Gastroesophageal sphincter (tissue), 4 donors: ENCODE results near the gene RILP. TPM values are rescaled to one million over a fixed set of nuclear protein-coding genes. Genes with fewer than 3 reads are reported as not detected.

Experiments used
- ATAC-seq: fragments of 150-250 bp; one replicate; pipeline ENCODE4 v1.9.1; 2016; ENCODE audit warnings: mild to moderate bottlenecking, moderate library complexity
- H3K27ac ChIP-seq, 4 donors: fragments of 200-600 bp; sonication (generic) in 3 of 4; 1 replicate in 3 of 4; 2 replicates in 1 of 4; pipeline ENCODE4 v1.5.1; 2016 to 2019
- H3K27me3 ChIP-seq: fragments of 200-600 bp; sonication (generic); one replicate; pipeline ENCODE4 v1.5.1; 2019
- H3K36me3 ChIP-seq, 2 donors: fragments of 200-600 bp; sonication (generic); one replicate each; pipeline ENCODE4 v1.5.1; 2019; ENCODE audit warnings: control low read depth in 1 of 2
- H3K4me1 ChIP-seq, 3 donors: fragments of 200-600 bp; sonication (generic); 1 replicate in 2 of 3; 2 replicates in 1 of 3; pipeline ENCODE4 v1.5.1; 2016 to 2019; ENCODE audit warnings: control low read depth in 2 of 3
- H3K4me3 ChIP-seq, 2 donors: fragments of 200-600 bp; sonication (generic); one replicate each; pipeline ENCODE4 v1.5.1; 2019; ENCODE audit warnings: mild to moderate bottlenecking in 1 of 2, moderate library complexity in 1 of 2
- H3K9me3 ChIP-seq, 3 donors: fragments of 200-600 bp; sonication (generic); one replicate each; pipeline ENCODE4 v1.5.1; 2017 to 2019; ENCODE audit warnings: control low read depth in 2 of 3
- CTCF ChIP-seq, 4 experiments: fragments of 200-600 bp in 2 of 4; fragments of 450-650 bp in 2 of 4; sonication (generic) in 1 of 4; IDR thresholded peaks; one replicate each; pipeline ENCODE4 v1.5.1; 2017 to 2019; ENCODE audit warnings: antibody characterized with exemption in 4 of 4, mild to moderate bottlenecking in 2 of 4, moderate library complexity in 2 of 4
- EP300 ChIP-seq: sonication (generic); formaldehyde crosslinking; IDR thresholded peaks from one replicate; pipeline ENCODE4 v1.6.1; 2017; ENCODE audit warnings: antibody characterized with exemption, mild to moderate bottlenecking
- POLR2A ChIP-seq, 2 donors: fragments of 450-650 bp; IDR thresholded peaks; one replicate each; pipeline ENCODE4 v1.6.1; 2017; ENCODE audit warnings: antibody characterized with exemption in 2 of 2, mild to moderate bottlenecking in 2 of 2, moderate library complexity in 1 of 2
- POLR2AphosphoS5 ChIP-seq: sonication (generic); formaldehyde crosslinking; IDR thresholded peaks from one replicate; pipeline ENCODE4 v1.6.1; 2017; ENCODE audit warnings: antibody characterized with exemption
- WGBS, 2 donors: methylation state at CpG; one replicate each; pipeline ENCODE4 v1.1.5; 2018; ENCODE audit warnings: low coverage in 1 of 2; 5-methylcytosine and 5-hydroxymethylcytosine counted together
- total RNA-seq, 4 donors: library from RNA; depleted of rRNA; stranded (reverse); fragments of >200 nt; gene quantifications; one replicate each; pipeline ENCODE4 v1.1.0, GENCODE V29; 2016

RILP gene
- total RNA-seq, 4 donors from 2014 or later = 17.4 to 33.4 (median 22.2) TPM

GRCh38 chr17:1641065-1641403, 8.6 kb downstream of the RILP start:
- no peak for ATAC-seq
- WGBS, 2 donors = 67 to 78% methylated on average over 2 to 5 of the region's 12 CpGs

GRCh38 chr17:1640329-1641064, 9.2 kb downstream of the RILP start:
- 80 to 81% methylated on average over 1 to 3 of the region's 23 CpGs for WGBS, 2 donors
- no peak for ATAC-seq
- Histone ChIP-seq H3K27ac (no peak overlapping the region), H3K9me3 (no peaks in the 10 kb centered on the region), H3K36me3 (peaks cover 0 to 17% of the 10 kb centered on the region in 2 donors), H3K4me1 (peaks cover 0 to 21% (median 8%) of the 10 kb centered on the region in 3 donors), H3K4me3 (no peak overlapping the region), H3K27me3 (no peaks in the 10 kb centered on the region)
- TF ChIP-seq EP300 (no peak), POLR2A (IDR thresholded peaks at IDR 0.05) (no peak)

More at GRCh38 chr17:1641065-1641403, 8.6 kb downstream of the RILP start:
- Histone ChIP-seq H3K36me3 (peaks cover 0 to 14% of the 10 kb centered on the region in 2 donors), H3K27me3 (no peaks in the 10 kb centered on the region), H3K4me3 (no peak overlapping the region), H3K27ac (no peak overlapping the region), H3K9me3 (no peaks in the 10 kb centered on the region), H3K4me1 (peaks cover 0 to 27% (median 8%) of the 10 kb centered on the region in 3 donors)
- no peak for TF ChIP-seq POLR2A (IDR thresholded peaks at IDR 0.05)
- no peak for TF ChIP-seq CTCF (IDR thresholded peaks at IDR 0.05)
- TF ChIP-seq EP300 = no peak
- TF ChIP-seq POLR2AphosphoS5 = no peak

- no peak for TF ChIP-seq CTCF (IDR thresholded peaks at IDR 0.05)
- TF ChIP-seq POLR2AphosphoS5 = no peak
- TF ChIP-seq POLR2A (IDR thresholded peaks at IDR 0.05) = no peak
- TF ChIP-seq EP300 = no peak
- Histone ChIP-seq H3K4me1 (peaks cover 0 to 15% (median 8%) of the 10 kb centered on the region in 3 donors), H3K27ac (no peak overlapping the region), H3K27me3 (no peaks in the 10 kb centered on the region), H3K36me3 (peaks cover 0 to 26% of the 10 kb centered on the region in 2 donors), H3K4me3 (no peak overlapping the region), H3K9me3 (no peaks in the 10 kb centered on the region)
- WGBS, 2 donors = 80 to 85% methylated on average over 3 to 4 of the region's 11 CpGs
- no peak for ATAC-seq
Observed at GRCh38 chr17:1639549-1640180, 10.0 kb downstream of the RILP start.

- Histone ChIP-seq H3K36me3 (peaks cover 0 to 28% of the 10 kb centered on the region in 2 donors), H3K27ac (no peak overlapping the region), H3K27me3 (no peaks in the 10 kb centered on the region), H3K4me1 (peaks cover 0 to 6% (median 5%) of the 10 kb centered on the region in 3 donors), H3K4me3 (no peak overlapping the region), H3K9me3 (no peaks in the 10 kb centered on the region)
- TF ChIP-seq EP300 (no peak), CTCF (IDR thresholded peaks at IDR 0.05) (no peak), POLR2AphosphoS5 (no peak), POLR2A (IDR thresholded peaks at IDR 0.05) (no peak)
- WGBS, 2 donors = no CpG with 5 or more reads among the region's 19 CpGs
- no peak for ATAC-seq
Observed at GRCh38 chr17:1638624-1639300, 10.9 kb downstream of the RILP start.

- Histone ChIP-seq H3K4me3 (no peak overlapping the region), H3K27me3 (no peaks in the 10 kb centered on the region), H3K9me3 (no peaks in the 10 kb centered on the region), H3K27ac (no peak overlapping the region), H3K4me1 (peaks cover 0 to under 1% (median 0%) of the 10 kb centered on the region in 3 donors), H3K36me3 (peaks cover 0 to 28% of the 10 kb centered on the region in 2 donors)
- WGBS, 2 donors = 20 to 85% methylated on average over 2 to 6 of the region's 17 CpGs
- ATAC-seq = no peak
- TF ChIP-seq POLR2AphosphoS5 (no peak), EP300 (no peak), POLR2A (IDR thresholded peaks at IDR 0.05) (no peak), CTCF (IDR thresholded peaks at IDR 0.05) (no peak)
Observed at GRCh38 chr17:1638171-1638590, 11.5 kb downstream of the RILP start.
